GM18499 (cell line): ENCODE results near the gene ADGRG3.

ENCODE experiments used
- ATAC-seq: cut with Tn5 transposase; IDR thresholded peaks from one replicate; pipeline ENCODE4 v1.9.1; 2021; ENCODE audit warnings: moderate number of reproducible peaks; ENCODE audit not compliant: insufficient read depth, unreplicated experiment

The ADGRG3 gene, protein sequence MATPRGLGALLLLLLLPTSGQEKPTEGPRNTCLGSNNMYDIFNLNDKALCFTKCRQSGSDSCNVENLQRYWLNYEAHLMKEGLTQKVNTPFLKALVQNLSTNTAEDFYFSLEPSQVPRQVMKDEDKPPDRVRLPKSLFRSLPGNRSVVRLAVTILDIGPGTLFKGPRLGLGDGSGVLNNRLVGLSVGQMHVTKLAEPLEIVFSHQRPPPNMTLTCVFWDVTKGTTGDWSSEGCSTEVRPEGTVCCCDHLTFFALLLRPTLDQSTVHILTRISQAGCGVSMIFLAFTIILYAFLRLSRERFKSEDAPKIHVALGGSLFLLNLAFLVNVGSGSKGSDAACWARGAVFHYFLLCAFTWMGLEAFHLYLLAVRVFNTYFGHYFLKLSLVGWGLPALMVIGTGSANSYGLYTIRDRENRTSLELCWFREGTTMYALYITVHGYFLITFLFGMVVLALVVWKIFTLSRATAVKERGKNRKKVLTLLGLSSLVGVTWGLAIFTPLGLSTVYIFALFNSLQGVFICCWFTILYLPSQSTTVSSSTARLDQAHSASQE

DNA sequence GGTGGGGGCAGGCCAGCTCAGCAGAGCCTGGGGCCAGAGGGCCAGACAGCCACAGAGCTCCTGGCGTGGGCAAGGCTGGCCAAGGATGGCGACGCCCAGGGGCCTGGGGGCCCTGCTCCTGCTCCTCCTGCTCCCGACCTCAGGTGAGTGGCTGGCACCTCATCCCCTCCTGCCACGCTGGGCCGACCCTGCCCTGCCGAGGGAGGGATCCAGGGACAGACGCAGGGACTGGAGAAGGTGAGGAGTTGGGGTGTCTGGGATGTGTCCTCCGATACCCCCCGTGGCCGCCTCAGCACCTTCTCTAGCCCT is at the start of gene ADGRG3:
ADGRG3 (plus strand) TSS at position 44 of the 309 bp plus-strand sequence; CDS start at position 86, 42 bp downstream.
- no peak for ATAC-seq

DNA sequence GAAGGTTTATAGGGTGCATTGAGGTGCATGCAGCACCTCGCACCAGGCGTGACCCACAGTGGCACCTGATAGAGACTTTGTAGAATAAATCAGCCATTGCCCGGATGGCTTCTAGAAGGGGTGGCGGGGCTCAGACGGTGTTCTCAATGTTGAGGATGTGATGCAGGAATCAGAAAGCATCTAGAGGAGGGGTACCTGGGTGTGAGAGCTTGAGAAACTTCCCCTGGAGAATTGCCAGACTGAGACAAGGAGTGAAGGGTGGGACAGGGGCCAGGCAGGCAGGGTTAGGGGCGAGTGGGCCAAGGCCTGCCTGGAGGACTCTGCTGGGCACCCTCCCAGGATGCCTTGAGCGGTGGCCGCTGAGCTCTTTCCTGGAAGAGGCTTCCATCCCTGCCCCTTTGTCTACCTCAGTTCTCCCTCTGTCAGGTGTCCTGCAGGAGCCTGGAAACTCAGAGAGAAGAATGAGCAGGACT is 48.9 kb upstream of the ADGRG3 start:
- ATAC-seq, result no peak

DNA sequence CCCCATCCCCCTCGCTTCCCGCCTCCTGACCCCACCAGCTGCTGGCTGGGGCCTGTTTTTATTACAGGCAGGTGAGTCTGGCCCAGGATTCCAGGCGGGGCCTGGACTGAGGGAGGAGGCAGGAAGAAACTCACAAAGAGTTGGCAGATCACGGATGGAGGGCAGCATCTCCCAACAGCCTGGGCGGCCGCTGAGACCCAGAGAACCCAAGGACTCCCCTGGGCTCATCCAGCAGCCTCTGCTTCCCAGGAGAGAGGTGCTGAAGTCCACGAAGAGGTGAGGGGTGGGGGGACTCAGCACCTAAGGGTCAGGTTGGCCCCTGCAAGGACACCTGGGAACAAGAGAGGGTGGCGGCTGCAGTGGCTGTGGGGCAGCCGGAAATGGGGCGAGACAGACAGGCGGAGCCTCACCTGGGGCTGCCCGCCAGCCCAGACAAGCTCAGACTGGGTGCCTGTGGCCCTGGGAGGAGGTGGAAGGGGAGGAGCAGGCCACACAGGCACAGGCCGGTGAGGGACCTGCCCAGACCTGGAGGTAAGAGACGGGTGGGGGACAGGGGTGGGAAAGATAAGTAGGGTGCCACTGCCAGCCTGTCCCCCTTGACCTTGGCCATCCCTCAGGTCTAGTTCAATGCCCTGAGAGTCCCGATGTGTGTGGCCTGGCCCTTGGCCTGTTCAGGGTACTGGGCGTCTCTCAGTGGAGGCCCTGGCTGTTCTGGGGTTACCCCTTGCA is 48.3 kb upstream of the ADGRG3 start:
- ATAC-seq, result no peak

DNA sequence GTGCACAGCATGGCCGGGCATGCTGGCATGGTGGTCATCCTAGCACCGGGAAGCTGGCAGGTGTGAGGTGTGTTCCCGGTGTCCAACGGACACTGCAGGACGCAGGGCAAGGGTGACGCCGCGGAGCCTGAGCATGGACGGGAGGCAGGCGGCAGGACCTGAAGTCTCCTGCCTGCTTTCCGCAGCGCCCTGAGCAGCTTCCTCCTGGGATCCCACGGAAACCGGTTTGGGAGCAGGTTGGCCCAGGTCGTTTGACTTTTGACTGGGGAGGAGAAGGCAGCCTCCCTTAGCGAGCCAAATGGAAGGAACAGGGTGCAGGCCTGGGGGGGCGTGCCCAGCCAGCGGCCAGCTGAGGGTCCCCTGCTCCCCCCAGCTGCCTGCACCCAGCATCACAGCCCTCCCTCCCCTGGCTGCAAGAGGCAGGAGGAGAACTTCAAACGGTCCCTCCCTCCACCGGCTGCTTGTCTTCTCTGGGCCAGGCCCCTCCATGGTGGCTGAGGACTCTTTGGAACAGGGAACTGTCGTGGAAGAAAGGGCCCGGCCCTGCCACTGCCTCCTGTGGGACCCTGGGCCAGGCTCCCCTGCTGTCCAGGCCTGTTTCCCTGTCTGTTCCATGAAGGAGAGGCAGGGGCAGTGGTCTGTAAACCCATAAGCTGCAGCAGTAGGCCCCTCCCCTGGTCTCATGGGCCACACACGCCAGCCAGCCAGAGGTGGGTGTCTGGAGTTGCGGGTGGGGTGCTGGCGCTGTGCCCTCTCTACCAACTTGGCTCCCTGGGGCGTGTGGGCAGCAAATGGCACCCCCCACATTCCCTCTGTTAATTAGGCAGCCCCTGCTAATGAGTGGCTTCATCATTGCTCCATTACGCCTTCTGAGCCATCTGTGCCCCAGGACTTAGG is 47.5 kb upstream of the ADGRG3 start:
- ATAC-seq, result no peak

DNA sequence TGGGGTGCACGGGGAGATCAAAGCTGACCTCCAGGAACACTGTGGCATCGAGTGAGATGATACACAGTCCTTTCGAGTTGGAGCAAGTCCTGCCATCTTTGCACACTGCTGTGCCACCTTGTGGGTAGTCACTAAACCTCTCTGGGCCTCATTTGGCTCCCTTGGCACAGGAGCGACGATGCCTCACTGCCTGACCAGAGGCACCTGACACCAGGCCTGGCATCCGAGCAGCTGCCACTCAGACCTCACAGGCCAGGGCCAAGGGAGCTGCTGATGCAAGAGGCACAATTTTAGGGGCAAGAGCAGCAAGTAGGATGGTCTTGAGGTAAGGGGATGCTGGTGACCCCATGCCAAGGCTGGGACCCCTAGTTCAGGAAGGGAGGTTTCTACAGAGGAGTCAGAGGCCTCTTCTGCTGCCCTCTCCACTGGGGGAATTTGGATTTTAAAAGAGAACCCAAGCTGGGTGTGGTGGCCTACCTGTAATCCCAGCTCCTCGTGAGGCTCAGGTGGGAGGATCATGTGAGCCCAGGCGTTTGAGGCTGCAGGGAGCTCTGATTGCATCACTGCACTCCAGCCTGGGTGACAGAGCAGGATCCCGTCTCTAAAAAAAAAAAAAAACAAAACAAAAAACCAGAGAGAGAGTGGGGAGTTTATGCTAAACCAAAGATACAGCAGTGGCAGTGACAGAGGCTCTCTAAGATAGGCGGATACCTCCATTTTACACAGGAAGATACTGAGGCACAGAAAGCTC is 46.4 kb upstream of the ADGRG3 start:
- ATAC-seq, result no peak

DNA sequence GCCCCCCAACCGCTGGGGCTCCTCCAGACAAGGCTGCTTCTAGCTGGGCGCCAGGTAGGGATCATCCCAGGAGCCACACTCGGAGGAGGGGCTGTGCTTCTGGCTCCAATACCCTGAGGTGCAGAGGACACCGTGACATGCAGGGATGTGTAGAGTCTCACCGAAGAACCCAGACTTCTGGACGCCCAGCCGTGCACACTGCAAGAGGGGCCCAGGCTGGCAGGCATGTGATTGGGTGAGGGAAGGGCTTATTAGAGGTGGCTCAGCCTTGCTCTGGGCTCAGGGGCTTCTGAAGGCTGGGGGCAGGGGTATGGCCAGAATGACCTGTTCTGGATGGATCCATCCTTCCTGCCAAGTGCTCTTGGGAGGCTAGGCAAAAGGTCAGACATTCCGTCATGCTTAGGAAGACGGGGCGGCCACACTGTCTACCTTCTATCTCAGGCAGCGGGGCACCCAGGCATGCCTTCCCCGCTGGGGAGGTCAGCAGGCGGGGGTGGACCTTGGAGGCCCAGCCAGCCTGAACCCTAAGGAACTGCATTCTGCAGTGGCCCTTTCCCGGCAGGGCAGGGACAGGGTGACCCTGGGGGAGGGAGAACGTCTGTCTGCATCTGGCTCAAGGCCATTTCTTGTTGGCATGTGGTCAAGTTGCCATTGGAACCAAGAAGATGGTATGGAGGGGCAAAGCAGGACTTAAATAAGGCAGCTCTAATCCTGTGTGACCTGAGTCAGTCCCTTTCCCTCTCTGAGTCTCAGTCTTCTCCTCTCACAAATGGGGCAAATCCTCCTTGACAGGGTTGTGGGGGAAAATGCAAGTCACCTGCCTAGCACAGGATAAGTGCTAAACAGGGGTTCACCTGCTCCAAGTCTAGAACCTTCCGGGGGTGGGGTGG is 45.5 kb upstream of the ADGRG3 start:
- ATAC-seq, result no peak

DNA sequence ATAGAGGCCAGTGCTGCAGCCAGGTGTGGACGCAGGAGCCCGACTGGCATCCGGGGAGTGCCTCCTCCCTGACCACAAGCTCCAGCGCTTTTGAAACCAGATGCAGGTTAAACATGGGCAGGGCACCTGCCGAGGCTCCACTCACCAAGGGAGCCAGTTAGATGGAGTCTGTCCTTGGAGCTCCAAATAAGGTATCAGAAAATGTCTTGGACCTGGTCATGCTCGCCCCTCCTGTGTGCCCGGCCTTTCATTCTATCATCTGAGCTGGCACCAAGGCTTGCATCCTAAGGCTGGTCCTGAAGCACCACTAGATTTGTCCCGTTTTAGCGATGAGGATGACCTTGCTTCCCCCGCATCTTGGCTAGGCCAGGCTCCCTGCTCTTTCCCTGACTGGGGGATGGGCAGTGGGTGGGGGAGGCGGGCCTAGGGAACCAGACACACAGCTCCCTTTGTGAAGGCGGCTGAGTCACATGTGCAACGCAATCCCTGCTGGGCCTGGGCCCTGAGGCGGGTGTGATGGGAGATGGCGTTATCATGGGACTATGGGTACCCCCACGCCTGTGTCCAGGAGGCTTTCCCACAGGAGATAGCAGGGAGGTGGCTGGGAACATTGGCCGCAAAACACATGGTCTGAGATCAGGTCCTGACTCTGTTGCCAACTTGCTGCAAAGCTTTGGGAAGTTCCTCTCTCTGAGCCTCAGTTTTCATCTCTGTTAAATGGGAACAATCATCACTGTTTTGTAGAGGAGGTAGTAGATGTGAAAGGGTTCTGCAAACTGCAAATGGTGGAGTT is 44.7 kb upstream of the ADGRG3 start:
- no peak for ATAC-seq

DNA sequence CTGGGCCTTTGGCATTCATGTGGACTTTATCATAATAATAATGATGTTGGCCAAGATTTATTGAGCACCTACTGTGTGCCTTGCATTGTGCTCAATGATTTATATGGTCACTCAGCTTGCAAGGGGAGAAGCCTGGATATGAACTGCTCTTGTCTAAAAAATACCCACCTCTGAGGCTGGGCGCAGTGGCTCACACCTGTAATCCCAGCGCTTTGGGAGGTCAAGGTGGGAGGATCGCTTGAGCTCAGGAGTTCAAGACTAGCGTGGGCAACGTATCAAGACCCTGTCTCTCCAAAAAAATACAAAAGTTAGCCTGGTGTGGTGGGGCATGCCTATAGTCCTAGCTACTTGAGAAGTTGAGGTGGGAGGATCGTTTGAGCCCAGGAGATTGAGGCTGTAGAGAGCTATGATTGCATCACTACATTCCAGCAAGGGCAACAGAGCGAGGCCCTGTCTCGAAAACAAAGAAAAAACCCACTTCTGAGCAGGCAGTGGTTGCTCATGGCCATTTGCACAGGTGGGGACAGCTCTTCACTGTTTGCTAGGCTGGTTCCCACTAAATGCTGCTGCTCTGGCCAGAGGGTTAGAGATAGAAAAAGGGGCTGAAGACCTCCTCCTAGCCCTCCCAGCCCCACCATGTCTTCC is 43.9 kb upstream of the ADGRG3 start:
- ATAC-seq, result no peak

DNA sequence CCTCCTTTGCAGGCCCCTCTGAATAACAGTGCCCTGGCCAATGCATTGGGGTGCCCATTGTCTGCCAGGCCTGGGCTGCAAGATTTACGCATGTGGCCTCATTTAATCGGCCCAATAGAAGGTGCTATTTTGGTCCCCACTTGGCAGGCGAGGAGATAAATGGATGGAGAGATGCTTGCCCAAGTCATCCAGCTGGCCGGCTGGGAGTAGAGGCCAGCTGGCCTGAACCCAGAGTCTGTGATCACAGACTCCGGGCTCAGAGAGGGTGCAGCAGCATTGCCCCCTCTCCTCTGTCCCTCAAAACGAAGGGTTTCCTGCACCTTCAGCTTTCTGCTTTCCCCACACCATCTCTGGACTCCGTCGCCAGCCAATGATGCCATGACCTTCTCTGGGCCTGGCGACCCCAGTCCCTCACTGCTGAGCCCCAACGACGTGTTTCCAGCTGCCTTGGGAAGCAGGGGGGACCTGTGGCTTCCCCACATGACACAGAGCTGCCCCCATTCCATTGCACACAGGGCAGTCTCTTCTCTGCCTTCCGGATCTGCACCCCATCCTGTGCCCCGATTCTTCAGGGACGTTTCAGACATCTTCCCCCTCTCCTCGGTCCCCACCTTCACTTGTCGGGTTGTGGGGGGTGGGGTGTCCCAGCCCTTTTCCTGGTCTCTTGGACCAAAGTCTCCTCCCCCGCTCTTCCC is 43.2 kb upstream of the ADGRG3 start:
- ATAC-seq, result no peak

DNA sequence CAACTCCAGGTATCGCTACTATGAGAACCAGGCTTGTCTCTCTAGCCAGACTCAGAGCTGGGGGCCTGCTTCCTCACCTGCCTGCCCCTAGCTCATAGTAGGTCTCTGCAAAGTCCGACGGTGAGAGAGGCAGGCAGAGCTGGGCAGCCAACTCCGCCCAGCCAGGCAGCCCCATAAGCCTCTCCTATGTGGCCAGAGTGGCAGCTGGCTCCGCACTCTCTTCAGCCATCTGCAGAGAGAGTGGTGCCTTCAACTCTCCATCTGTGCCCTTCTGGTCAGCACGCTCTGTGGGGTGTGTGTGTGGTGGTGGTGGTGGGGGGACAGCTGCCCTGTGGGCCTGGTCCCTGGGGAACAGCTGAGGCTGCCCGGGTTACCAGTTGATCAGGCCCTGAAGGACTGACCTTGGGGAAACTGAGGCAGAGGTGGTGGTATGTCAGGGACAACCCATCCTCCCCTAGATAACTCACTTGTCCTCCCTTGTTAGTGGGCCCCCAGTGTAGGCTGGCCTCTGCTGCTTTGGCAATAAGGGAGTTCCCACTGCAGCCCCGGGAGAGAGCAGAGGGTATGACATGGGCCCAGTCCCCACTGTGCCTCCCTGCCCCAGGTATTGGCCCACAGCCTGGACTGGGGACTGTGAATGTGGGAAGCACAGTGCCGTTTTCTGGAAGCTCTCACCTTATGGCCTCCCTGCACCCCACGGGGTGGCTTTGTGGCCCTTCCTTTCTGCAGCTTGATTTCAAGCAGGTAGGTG is 41.5 kb upstream of the ADGRG3 start:
- ATAC-seq, result no peak

DNA sequence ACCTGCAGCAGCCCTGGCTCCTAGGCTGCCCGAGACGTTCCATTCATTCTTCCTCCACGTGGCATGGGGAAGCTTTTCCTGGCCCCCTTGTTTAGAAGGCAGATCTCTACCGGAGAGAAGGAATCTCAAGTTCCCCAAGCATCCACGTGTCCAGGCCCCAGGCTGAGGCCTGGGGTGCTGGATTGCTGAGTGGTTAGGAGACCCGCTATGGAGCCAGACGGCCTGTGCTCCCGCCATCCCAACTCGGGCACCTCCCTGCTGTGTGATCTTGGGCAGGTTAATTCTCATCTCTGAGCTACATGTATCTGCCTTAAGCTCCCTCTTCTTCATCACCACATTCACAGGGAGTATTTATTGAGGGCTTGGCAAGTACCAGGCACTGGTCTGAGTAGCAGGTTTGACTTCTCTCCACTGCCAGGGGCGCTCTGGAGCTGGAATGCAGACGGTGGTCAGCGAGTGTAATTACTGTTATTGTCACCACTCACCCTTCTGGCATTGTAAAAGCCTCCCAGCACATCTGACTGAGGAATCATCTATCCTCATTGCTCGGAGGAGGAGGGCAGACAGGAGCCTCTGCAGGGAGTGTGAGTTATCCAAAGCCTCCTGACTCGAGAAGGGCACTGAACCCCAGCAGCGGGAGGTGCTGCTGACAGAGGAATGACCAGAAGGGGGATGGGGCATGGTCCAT is 40.8 kb upstream of the ADGRG3 start:
- no peak for ATAC-seq

DNA sequence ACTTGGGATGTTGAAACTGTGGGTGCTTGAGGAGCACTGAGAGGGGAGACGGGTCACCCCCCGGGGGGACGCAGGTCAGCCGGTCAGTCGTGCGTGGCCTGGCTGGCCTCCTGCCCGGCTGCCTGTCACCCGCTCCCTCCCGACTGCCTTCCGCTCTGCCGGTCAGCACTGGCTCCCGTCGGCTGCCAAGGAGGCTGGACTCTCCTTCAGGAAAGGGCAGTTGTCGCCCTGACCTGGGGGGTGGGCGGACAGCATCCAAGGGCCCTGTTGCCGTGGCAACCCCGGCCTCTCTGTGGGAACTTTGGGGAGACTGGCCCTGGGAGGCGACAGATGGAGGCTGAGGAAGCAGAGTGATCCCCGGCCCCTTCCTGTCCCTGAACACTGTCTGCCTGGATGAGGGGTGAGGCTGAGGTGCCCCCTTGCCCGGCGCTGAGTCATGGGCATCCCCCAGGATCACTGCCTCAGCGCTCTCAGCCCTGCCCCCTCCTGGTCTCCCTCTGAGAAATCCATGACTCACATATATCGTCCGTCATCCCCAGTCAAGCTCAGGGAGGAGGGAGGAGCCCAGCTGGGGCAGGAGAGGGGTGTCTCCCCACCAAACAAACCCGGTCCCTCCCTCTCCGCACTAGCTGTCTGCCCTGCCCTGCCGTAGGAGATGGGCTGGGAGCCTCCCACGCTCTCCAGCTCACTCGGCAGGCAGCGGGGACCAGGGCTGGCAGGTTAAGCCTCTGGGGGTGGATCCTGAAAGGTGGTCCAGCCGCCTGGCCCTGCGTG is 39.9 kb upstream of the ADGRG3 start, which contains the start of gene ADGRG1:
ADGRG1 (plus strand) TSS at position 623 of the 774 bp plus-strand sequence. CDS start 21,658 bp downstream, outside the sequence.
- ATAC-seq, result no peak

DNA sequence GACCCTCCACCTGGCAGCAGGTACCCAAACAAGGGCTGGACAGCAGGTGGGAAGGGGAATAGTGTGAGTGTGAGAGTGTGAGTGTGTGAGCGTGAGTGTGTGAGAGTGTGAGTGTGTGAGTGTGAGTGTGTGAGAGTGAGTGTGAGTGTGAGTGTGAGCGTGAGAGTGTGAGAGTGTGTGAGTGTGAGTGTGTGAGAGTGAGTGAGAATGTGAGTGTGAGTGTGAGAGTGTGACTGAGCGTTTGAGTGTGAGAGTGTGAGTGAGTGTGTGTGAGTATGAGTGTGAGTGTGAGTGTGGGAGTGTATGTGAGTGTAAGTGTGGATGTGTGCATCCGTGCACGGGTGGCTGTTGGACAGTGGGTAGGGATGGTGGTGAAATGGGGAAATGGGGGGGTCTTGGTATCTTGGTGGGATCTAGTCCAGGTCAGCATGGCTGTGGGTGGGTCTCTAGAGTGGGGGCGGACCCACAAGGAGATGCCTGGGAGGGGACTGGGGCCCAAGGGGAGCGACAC is 39.3 kb upstream of the ADGRG3 start:
- ATAC-seq, result no peak

DNA sequence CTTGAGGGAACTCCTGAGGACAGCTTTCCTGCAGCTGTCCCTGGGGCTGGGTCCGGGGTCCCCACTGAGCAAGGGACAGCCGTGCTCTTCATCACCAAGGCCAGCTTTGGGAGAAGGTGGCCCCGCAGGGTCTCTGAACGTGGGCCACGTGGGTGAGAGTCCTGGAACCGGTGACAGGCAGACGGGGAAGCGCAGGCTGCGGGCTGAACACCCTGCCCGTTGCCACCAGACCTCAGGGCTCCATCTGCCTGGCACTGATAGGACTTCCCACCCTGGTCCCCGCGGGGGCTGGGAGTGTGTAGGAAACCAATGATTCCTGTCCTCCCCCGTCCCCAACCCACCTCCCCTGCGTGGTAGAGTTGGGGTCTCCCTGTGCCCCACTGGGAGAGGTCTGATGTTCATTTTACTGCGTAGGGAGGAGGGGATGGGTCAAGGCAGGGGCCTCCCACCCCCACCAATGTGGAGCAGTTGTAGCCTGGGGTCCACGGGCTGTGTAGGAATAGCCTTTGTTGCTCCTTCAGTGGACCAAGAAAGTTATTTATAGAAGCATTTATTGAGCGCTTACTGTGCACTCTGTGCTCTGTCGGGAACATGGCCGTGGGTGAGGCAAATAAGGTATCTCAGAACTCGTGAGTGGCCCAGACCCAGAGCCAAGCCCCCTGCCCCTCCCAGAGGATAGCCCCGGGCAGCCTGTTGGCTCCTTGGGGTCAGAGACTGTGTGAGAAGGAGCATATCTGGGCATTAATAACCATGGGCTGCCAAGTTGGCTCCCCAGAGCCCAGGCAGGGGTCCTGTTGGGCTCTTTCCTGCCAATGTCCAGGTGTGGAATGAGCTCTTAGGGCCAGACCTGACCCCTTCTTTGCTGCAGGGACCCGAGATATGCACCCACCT is 38.3 kb upstream of the ADGRG3 start:
- no peak for ATAC-seq
